HG03558 (cell line): ENCODE measurements around the gene GRAMD1A.
"Not testable (repeated sequence)": the region's sequence is repeated elsewhere in the genome, so short reads cannot be mapped to it uniquely, and the experiment has no call there.

Experiments
- ATAC-seq: cut with Tn5 transposase; IDR thresholded peaks from one replicate; pipeline ENCODE4 v1.9.1; 2021; ENCODE audit warnings: moderate number of reproducible peaks; ENCODE audit not compliant: unreplicated experiment; ENCODE audit errors: extremely low read depth

GRAMD1A gene

GRCh38 chr19:35049456-35049855 is 49.3 kb downstream of the GRAMD1A start:
- ATAC-seq: no peak

- not testable (repeated sequence) for ATAC-seq
Observed at GRCh38 chr19:35050662-35051061, 50.5 kb downstream of the GRAMD1A start.

GRCh38 chr19:35051268-35051667 is 51.1 kb downstream of the GRAMD1A start:
- ATAC-seq: not testable (repeated sequence)

- no peak for ATAC-seq
Observed at GRCh38 chr19:35051796-35052195, 51.7 kb downstream of the GRAMD1A start.

- no peak for ATAC-seq
Observed at GRCh38 chr19:35052599-35053190, 52.6 kb downstream of the GRAMD1A start.

DNA sequence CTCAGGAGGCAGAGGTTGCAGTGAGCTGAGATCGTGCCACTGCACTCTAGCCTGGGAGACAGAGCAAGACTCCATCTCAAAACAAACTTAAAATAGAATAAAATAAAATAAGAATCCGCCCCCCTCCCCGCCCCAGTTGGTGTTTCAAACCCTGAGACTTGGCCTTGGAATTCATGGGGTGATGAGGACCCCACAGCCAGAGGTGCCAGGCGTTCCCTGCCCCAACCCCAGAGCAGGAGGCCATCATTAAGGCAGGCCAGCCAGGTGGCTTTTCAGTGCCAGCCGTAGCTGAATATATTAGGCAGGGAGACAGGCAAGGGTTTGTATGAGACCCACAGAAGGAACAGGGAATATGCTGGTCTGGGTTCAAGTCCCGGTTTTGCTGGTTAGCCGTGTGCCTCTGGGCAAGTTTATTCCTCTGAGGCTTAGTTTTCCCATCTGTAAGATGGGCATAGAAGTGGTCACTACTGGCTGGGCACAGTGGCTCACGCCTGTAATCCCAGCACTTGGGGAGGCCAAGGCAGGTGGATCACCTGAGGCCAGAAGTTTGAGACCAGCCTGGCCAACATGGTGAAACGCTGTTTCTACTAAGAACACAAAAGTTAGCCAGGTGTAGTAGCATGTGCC is 53.7 kb downstream of the GRAMD1A start:
- ATAC-seq: no peak

GRCh38 chr19:35054626-35055025 is 54.5 kb downstream of the GRAMD1A start:
- ATAC-seq: no peak

DNA sequence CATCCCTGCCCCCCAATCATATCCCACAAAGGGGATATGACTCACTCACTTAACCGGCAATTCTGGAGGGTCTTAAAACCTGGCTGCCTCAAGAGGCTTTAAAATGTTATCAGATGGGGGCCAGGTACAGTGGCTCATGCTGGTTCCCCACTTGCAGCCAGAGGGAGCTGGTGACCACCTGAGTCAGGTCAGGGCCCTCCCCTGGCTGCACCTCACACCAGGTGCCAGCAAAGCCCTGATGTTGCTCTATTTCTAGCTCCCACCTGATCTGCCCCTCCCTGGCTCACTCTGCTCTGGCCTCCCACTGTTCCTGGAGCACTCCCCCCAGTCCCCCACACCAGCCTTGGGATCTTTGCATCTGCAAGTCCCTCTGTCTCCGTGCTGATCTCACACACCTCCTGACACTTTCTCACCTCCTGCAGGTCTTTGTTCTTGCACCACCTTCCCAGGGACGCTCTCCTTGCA is 55.6 kb downstream of the GRAMD1A start:
- no peak for ATAC-seq

DNA sequence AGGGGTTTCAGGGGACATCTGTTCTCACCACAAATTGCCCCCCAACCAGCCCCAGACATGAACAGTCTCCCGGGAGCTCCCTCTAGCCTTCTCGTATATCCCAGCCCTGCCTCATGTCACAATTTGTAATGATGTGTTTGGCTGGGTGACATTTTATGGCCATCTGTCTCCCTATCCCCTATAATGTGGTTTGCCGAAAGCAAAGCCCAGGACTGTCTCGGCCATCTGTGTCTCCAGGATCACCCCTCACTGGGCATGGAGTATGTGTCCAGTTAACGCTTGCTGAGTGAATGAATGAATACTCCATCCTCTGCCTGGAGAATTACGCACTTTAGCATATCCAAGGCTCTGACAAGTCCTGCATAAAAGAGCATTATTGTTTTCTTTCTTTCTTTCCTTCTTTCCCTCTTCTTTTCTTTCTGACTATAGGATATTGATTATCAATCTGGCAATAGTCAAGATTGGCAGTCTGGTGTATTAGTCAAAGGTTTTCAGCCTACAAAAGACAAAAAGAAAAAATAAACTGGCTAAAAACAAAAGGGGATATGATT is 56.5 kb downstream of the GRAMD1A start:
- no peak for ATAC-seq

DNA sequence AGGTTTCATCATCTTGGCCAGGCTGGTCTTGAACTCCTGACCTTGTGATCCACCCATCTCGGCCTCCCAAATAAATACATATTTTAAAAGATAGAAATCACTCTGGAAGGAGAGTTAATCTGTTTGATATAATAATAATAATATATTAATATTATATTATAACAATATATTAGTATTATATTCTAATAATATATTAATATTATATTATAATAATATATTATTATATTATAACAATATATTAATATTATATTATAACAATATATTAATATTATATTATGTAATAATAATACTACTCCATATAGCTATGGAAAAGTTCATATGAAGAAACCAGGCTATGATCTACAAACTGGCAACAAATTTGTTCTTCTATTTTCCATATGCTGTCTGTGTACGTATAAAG is 58.2 kb downstream of the GRAMD1A start:
- no peak for ATAC-seq

GRCh38 chr19:35059006-35059798 is 59.1 kb downstream of the GRAMD1A start:
- ATAC-seq: no peak

- no peak for ATAC-seq
Observed at GRCh38 chr19:35059799-35060091, 59.6 kb downstream of the GRAMD1A start.

DNA sequence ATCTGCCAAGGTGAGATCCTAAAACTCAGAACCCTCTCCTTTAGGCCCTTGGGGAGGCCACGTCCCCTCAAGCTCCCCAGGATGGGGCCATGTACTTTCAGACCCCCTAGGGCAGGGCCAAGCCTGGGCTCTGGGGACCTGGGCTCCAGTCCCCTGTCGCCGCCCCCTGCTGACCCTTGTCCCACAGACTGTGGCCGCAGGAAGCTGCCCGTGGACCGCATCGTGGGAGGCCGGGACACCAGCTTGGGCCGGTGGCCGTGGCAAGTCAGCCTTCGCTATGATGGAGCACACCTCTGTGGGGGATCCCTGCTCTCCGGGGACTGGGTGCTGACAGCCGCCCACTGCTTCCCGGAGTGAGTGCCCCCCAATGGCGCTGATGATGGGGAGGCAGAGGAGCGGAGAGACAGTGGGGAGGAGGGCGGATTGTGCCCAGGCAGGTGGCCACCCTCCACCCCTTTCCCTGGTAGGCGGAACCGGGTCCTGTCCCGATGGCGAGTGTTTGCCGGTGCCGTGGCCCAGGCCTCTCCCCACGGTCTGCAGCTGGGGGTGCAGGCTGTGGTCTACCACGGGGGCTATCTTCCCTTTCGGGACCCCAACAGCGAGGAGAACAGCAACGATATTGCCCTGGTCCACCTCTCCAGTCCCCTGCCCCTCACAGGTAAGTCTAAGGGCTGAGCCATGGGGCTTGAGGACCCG is 60.2 kb downstream of the GRAMD1A start:
- ATAC-seq: no peak

- no peak for ATAC-seq
Observed at GRCh38 chr19:35061583-35062373, 61.7 kb downstream of the GRAMD1A start.

- ATAC-seq: no peak
Observed at GRCh38 chr19:35062942-35063341, 62.8 kb downstream of the GRAMD1A start.

- ATAC-seq: no peak
Observed at GRCh38 chr19:35063940-35064818, 64.1 kb downstream of the GRAMD1A start.

- no peak for ATAC-seq
Observed at GRCh38 chr19:35065574-35065973, 65.5 kb downstream of the GRAMD1A start.

GRCh38 chr19:35066121-35066520 is 66.0 kb downstream of the GRAMD1A start:
- ATAC-seq: no peak
